BLaER1 treated with 17β-estradiol and CSF1 and Interleukin-3, amounts not matched to agents 10 nM and 100 nM (cell line): ENCODE data around the gene IL13RA1.
A peak's percentile ranks its signal among the peaks of the same experiment; 100 is the strongest.

Experiments
- H3K27ac ChIP-seq, 11 experiments: shearing (Covaris generic); formaldehyde crosslinking; 2 replicates each; pipeline ENCODE4 v1.8.1; 2022
- H3K27me3 ChIP-seq, 11 experiments: shearing (Covaris generic); formaldehyde crosslinking; 2 replicates each; pipeline ENCODE4 v1.8.1; 2022
- H3K36me3 ChIP-seq, 11 experiments: shearing (Covaris generic); formaldehyde crosslinking; 2 replicates each; pipeline ENCODE4 v1.8.1; 2022
- H3K4me1 ChIP-seq, 10 experiments: shearing (Covaris generic); formaldehyde crosslinking; 2 replicates each; pipeline ENCODE4 v1.8.1; 2022
- H3K4me2 ChIP-seq, 11 experiments: shearing (Covaris generic); formaldehyde crosslinking; 2 replicates each; pipeline ENCODE4 v1.8.1; 2022
- H3K4me3 ChIP-seq, 10 experiments: shearing (Covaris generic); formaldehyde crosslinking; 2 replicates each; pipeline ENCODE4 v1.8.1; 2022
- H3K9ac ChIP-seq, 11 experiments: shearing (Covaris generic); formaldehyde crosslinking; 2 replicates each; pipeline ENCODE4 v1.8.1; 2022
- H3K9me3 ChIP-seq, 11 experiments: shearing (Covaris generic); formaldehyde crosslinking; replicated peaks in 1 of 11; 2 replicates each; pipeline ENCODE4 v1.8.1; 2022
- H4K20me1 ChIP-seq, 11 experiments: shearing (Covaris generic); formaldehyde crosslinking; 2 replicates each; pipeline ENCODE4 v1.8.1; 2022
- Cebpa-rat ChIP-seq, 11 experiments: shearing (Covaris generic); IDR thresholded peaks; 2 replicates each; pipeline ENCODE4 v1.8.1; 2022

Gene IL13RA1

DNA sequence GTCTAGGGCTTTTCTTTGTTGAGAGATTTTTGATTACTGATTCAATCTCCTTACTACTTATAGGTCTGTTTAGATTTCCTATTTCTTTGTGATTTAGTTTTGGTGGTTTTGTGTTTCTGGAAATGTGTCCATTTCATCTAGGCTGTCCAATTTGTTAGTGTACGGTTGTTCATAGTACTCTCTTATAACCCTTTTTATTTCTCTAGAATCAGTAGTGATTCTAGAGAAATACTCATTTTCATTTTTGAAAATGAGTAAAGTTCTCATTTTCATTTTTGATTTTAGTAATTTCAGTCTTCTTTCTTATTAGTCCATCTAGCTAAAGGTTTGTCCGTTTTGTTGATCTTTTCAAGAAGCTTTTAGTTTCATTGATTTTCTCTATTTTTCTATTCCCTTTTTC lies 7.5 kb downstream of the IL13RA1 start:
- no peaks in the 10 kb centered on the region for H3K27me3 ChIP-seq
- no peak overlapping the region for H3K4me3 ChIP-seq
- no peak for TF ChIP-seq Cebpa-rat (IDR thresholded peaks at IDR 0.05)
- no peak overlapping the region for H3K27ac ChIP-seq
- H4K20me1 ChIP-seq, result peaks cover 0 to 19% (median 0%) of the 10 kb centered on the region in 11 experiments; a peak in 4 of 22 replicates
- H3K9ac ChIP-seq, result no peak overlapping the region
- H3K4me1 ChIP-seq, result peaks cover 0 to 49% (median 10%) of the 10 kb centered on the region in 10 experiments; a peak in 11 of 20 replicates
- H3K4me2 ChIP-seq, result no peak overlapping the region
- H3K36me3 ChIP-seq, result peaks cover 0 to 21% (median 0%) of the 10 kb centered on the region in 11 experiments; a peak in 2 of 22 replicates
- peaks cover 22 to 52% (median 43%) of the 10 kb centered on the region in 11 experiments for H3K9me3 ChIP-seq

DNA sequence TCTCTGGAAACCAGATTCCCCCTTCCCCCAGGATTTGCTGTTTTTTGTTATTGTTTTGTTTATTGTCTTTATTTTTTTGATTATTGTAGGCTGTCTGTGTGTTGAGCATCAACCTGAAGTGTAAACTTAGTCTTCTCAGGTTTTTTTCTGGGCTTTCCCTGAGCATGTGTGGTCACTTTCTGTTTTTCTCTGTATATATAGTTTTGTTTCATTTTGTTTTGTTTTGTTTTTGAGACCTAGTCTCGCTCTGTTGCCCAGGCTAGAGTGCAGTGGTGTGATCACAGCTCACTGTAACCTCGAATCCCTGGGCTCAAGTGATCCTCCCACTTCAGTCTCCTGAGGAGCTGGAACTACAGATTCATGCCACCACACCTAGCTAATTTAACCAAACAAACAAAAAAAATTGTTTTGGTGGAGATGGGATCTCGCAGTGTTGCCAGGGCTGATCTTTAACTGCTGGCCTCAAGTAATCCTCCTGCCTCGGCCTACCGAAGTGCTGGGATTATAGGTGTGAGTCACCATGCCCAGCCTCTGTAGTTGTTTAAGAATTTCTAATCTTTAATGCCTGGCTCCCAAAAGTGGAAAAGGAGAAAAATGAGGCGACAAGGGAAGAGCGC lies 9.1 kb downstream of the IL13RA1 start:
- Histone ChIP-seq H3K4me2 (peak overlapping the region in 4 of 11 experiments; percentile 0 to 19 (median 7); a peak in 3 of 22 replicates), H4K20me1 (peaks cover 0 to 34% (median 0%) of the 10 kb centered on the region in 11 experiments; a peak in 3 of 22 replicates), H3K27me3 (no peaks in the 10 kb centered on the region), H3K4me1 (peaks cover 0 to 36% (median 6%) of the 10 kb centered on the region in 10 experiments; a peak in 8 of 20 replicates), H3K4me3 (no peak overlapping the region), H3K9me3 (peaks cover 22 to 52% (median 43%) of the 10 kb centered on the region in 11 experiments), H3K27ac (no peak overlapping the region), H3K9ac (no peak overlapping the region), H3K36me3 (peaks cover 0 to 28% (median 0%) of the 10 kb centered on the region in 11 experiments; a peak in 3 of 22 replicates)
- no peak for TF ChIP-seq Cebpa-rat (IDR thresholded peaks at IDR 0.05)

DNA sequence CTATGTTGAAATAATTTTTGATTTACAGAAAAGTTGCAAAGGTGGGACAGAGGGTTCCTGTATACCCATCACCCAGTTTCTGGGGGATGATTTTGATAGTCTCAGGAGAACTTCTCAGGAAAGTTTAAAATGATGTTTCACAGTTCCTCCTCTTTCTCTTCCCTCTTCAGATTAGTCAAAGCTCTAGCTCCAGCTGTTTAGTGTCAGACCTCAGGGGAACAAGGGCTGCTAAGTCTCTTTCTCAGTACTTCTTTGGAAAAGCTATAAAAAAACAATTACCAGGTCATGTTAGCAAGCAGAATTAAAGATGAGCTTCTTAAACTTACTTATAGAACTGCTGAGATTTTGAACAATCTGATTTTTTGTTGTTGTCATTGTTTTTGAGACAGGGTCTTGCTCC lies 12.2 kb downstream of the IL13RA1 start:
- Histone ChIP-seq H3K4me1 (peaks cover 0 to 32% (median 6%) of the 10 kb centered on the region in 10 experiments; a peak in 6 of 20 replicates), H3K4me2 (0 out of 22 replicates have a peak overlapping the region, but pooled peaks of 1 of the 11 experiments have one; percentile 0), H3K9ac (0 out of 22 replicates have a peak overlapping the region, but pooled peaks of 1 of the 11 experiments have one; percentile 35), H3K9me3 (peaks cover 18 to 34% (median 29%) of the 10 kb centered on the region in 11 experiments), H3K27ac (no peak overlapping the region), H4K20me1 (peaks cover 0 to 50% (median 0%) of the 10 kb centered on the region in 11 experiments; a peak in 3 of 22 replicates), H3K4me3 (no peak overlapping the region), H3K27me3 (no peaks in the 10 kb centered on the region), H3K36me3 (peaks cover 0 to 48% (median 0%) of the 10 kb centered on the region in 11 experiments; a peak in 5 of 22 replicates)
- TF ChIP-seq Cebpa-rat (IDR thresholded peaks at IDR 0.05), result no peak

- H3K4me2 ChIP-seq, result no peak overlapping the region
- H3K9ac ChIP-seq, result no peak overlapping the region
- no peak overlapping the region for H3K27ac ChIP-seq
- H3K36me3 ChIP-seq, result peaks cover 0 to 45% (median 0%) of the 10 kb centered on the region in 11 experiments; a peak in 5 of 22 replicates
- H4K20me1 ChIP-seq, result peaks cover 0 to 51% (median 0%) of the 10 kb centered on the region in 11 experiments; a peak in 3 of 22 replicates
- H3K4me1 ChIP-seq, result peaks cover 0 to 39% (median 6%) of the 10 kb centered on the region in 10 experiments; a peak in 7 of 20 replicates
- no peak overlapping the region for H3K4me3 ChIP-seq
- H3K27me3 ChIP-seq, result no peaks in the 10 kb centered on the region
- peaks cover 18 to 34% (median 27%) of the 10 kb centered on the region in 11 experiments for H3K9me3 ChIP-seq
- no peak for TF ChIP-seq Cebpa-rat (IDR thresholded peaks at IDR 0.05)
Observed at GRCh38 chrX:118740276-118740889, 13.0 kb downstream of the IL13RA1 start.

DNA sequence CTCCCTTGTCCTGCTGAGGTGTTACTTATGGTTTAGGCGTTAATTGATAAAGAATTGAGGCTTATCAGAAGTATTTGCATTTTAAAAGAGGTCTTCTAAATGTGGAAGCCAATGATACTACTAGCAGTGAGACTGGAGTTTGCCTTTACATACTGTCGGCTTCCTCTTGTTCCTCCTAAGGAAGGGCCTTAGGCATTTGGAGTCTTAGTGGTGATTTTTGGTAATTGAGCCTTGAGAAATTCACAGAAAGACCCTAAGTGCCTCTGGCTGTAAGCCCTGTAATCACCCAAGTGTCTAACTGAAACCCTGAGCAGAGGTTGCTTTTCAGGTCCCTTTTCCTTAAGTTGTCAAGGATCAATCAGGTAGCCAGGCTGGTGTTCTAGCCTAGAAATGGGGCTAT lies 14.8 kb downstream of the IL13RA1 start:
- Histone ChIP-seq H3K9me3 (peaks cover 10 to 17% (median 14%) of the 10 kb centered on the region in 11 experiments), H4K20me1 (peaks cover 0 to 69% (median 0%) of the 10 kb centered on the region in 11 experiments; a peak in 4 of 22 replicates), H3K4me2 (no peak overlapping the region), H3K4me3 (no peak overlapping the region), H3K4me1 (peaks cover 0 to 27% (median 0%) of the 10 kb centered on the region in 10 experiments; a peak in 4 of 20 replicates), H3K36me3 (peaks cover 0 to 41% (median 0%) of the 10 kb centered on the region in 11 experiments; a peak in 6 of 22 replicates), H3K27me3 (no peaks in the 10 kb centered on the region), H3K27ac (no peak overlapping the region), H3K9ac (no peak overlapping the region)
- no peak for TF ChIP-seq Cebpa-rat (IDR thresholded peaks at IDR 0.05)

- Histone ChIP-seq H3K9me3 (no peaks in the 10 kb centered on the region), H3K27me3 (no peaks in the 10 kb centered on the region), H3K27ac (no peak overlapping the region), H3K4me3 (no peak overlapping the region), H3K4me1 (peaks cover 0 to 14% (median 0%) of the 10 kb centered on the region in 10 experiments; a peak in 3 of 20 replicates), H3K9ac (no peak overlapping the region), H4K20me1 (peaks cover 0 to 48% (median 0%) of the 10 kb centered on the region in 11 experiments; a peak in 3 of 22 replicates), H3K36me3 (peaks cover 0 to 64% (median 0%) of the 10 kb centered on the region in 11 experiments; a peak in 6 of 22 replicates), H3K4me2 (peak overlapping the region in 2 of 11 experiments; percentile 8 to 30; a peak in 1 of 22 replicates)
- TF ChIP-seq Cebpa-rat (IDR thresholded peaks at IDR 0.05), result no peak
Observed at GRCh38 chrX:118745570-118745969, 18.2 kb downstream of the IL13RA1 start.

DNA sequence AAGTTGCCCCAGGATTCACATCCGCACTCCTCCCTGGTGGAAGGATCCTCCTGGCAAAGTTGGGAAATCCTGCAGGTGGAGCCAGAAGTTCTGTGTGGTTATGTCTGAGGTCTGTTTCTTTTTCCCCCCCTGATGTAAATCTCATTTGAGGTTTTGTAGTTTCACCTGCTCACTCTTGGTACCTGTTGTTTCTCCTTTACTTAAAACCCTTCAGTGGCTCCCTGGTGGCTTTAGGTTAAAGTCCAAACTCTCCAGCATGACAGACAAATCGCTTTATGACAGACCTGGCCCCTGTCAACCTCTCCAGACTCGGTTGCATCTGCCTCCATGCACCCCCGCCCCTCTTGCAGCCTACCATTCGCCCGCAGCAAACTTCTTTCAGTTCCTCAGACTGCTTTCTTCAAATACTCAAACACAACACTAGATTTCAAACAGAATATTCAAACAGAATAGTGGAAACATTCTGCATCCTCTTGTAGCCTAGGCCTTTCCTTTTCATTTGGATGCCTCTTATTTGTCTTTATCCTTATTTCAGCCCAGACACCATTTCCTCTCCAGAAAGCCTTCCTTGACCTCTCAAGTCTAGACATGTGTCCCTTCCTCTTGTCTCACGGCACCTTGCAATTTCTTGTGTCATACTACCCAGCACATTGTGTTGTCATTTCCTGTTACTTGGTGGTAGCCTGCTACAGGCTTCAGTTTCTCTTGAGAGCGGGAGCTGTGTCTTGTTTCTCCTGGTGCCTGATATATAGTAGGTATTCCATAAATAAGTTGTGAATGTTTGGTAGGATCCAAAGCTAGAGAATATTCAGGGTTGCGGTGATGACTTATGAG lies 24.8 kb downstream of the IL13RA1 start:
- no peak for TF ChIP-seq Cebpa-rat (IDR thresholded peaks at IDR 0.05)
- Histone ChIP-seq H4K20me1 (peaks cover 0 to 5% (median 0%) of the 10 kb centered on the region in 11 experiments; a peak in 2 of 22 replicates), H3K4me3 (no peak overlapping the region), H3K9ac (no peak overlapping the region), H3K4me1 (peaks cover 0 to 44% (median 13%) of the 10 kb centered on the region in 10 experiments; a peak in 10 of 20 replicates), H3K36me3 (peaks cover 0 to 40% (median 0%) of the 10 kb centered on the region in 11 experiments; a peak in 7 of 22 replicates), H3K27ac (peak overlapping the region in 1 of 11 experiments; percentile 32; a peak in 1 of 22 replicates), H3K4me2 (peak overlapping the region in 5 of 11 experiments; percentile 42 to 61 (median 52); a peak in 10 of 22 replicates), H3K27me3 (no peaks in the 10 kb centered on the region), H3K9me3 (no peaks in the 10 kb centered on the region)

DNA sequence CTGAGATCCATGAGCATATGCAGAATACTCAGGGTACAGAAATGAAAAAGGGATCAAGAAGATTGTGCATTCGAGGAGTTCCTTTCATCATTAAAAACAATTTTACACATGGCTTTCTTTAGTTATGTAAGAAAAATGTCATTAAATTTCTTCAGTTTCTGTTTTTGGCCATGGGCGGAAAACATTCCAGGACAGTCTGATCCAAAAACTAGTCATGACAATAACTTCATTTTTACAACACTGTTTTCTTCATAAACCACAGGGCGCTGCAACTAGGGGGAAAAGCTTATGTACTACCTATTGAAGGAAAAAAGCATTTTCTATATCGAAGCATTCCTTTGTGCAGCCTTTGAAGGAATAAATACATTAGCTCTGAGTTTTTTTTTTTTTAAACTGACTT lies 28.2 kb downstream of the IL13RA1 start:
- H3K4me1 ChIP-seq, result peaks cover 0 to 46% (median 13%) of the 10 kb centered on the region in 10 experiments; a peak in 10 of 20 replicates
- H3K27me3 ChIP-seq, result no peaks in the 10 kb centered on the region
- no peak overlapping the region for H3K27ac ChIP-seq
- no peak overlapping the region for H3K4me3 ChIP-seq
- no peaks in the 10 kb centered on the region for H4K20me1 ChIP-seq
- peak overlapping the region in 5 of 11 experiments; percentile 5 to 24 (median 14); a peak in 6 of 22 replicates for H3K4me2 ChIP-seq
- TF ChIP-seq Cebpa-rat (IDR thresholded peaks at IDR 0.05), result no peak
- H3K36me3 ChIP-seq, result peaks cover 0 to 42% (median 0%) of the 10 kb centered on the region in 11 experiments; a peak in 7 of 22 replicates
- H3K9ac ChIP-seq, result no peak overlapping the region
- no peaks in the 10 kb centered on the region for H3K9me3 ChIP-seq
